HepG2 (cell line): ENCODE measurements around the gene CDH23. TPM values are rescaled to one million over a fixed set of nuclear protein-coding genes. Genes with fewer than 3 reads are reported as not detected.

Experiments
- ATAC-seq: fragments of 200-7000 bp; cut with Tn5 transposase; 3 replicates; pipeline ENCODE4 v1.9.1; 2020; ENCODE audit warnings: mild to moderate bottlenecking, moderate library complexity
- BruUV-seq: library from RNA; stranded (reverse); fragments of 400-500 nt; replicated peaks from 2 replicates; lab custom pipeline; 2021; lab: Mats Ljungman, UMichigan
- CTCF ChIA-PET: fragments of 300-600 bp; formaldehyde crosslinking; extraction: SDS; loops from one replicate; lab custom pipeline; 2021; ENCODE audit warnings: low total read pairs, inconsistent platforms, low intra/inter-chr PET ratio; lab: Yijun Ruan, JAX
- POLR2A ChIA-PET: fragments of 350-600 bp; sonication (Branson Sonifier 250); formaldehyde crosslinking; loops from one replicate; lab custom pipeline; 2020; ENCODE audit warnings: antibody characterized with exemption, inconsistent platforms; lab: Yijun Ruan, JAX
- DNase-seq: peaks from one replicate; pipeline ENCODE4 v3.0.0-alpha.2; 2015; ENCODE audit warnings: low spot score
- FAIRE-seq: peaks from 3 replicates; lab custom pipeline; 2011; peaks lifted over from hg19 to GRCh38; lab: Jason Lieb, UNC
- H2AFZ ChIP-seq: one replicate; pipeline ENCODE4 v1.6.1; 2011; ENCODE audit warnings: low read length, inconsistent platforms
- H3K27ac ChIP-seq: fragments of 300-600 bp; 3 replicates; pipeline ENCODE4 v1.8.0; 2011; ENCODE audit warnings: mixed run types, mild to moderate bottlenecking, mixed read lengths, low read length, inconsistent platforms; ENCODE audit not compliant: insufficient read depth; ENCODE audit errors: extremely low read length
- H3K27me3 ChIP-seq, 2 experiments: fragments of 200-600 bp in 1 of 2; 2 replicates in 1 of 2; 3 replicates in 1 of 2; pipeline versions ENCODE4 v1.6.0 to v1.8.0; 2011; ENCODE audit warnings: low read length in 2 of 2, mild to moderate bottlenecking in 2 of 2, moderate library complexity in 2 of 2, inconsistent platforms in 1 of 2; ENCODE audit not compliant: insufficient read depth in 2 of 2, control insufficient read depth in 1 of 2
- H3K36me3 ChIP-seq, 2 experiments: fragments of 200-600 bp in 1 of 2; replicated peaks in 1 of 2; 2 replicates in 1 of 2; 3 replicates in 1 of 2; pipeline versions ENCODE4 v1.5.1 to v1.8.0; 2011; ENCODE audit warnings: low read length in 2 of 2, inconsistent platforms in 1 of 2; ENCODE audit not compliant: insufficient read depth in 2 of 2, control insufficient read depth in 1 of 2
- H3K4me1 ChIP-seq: 2 replicates; pipeline ENCODE4 v1.5.1; 2012; ENCODE audit warnings: low read length, inconsistent platforms; ENCODE audit not compliant: insufficient read depth
- H3K4me2 ChIP-seq: 2 replicates; pipeline ENCODE4 v1.6.0; 2011; ENCODE audit warnings: low read depth, low read length, inconsistent platforms
- H3K4me3 ChIP-seq, 3 experiments: fragments of 200-600 bp in 1 of 3; sonication (generic), shearing (Covaris generic) in 1 of 3; replicated peaks in 1 of 3; 2 replicates each; pipeline ENCODE4 v1.5.1; 2011 to 2016; ENCODE audit warnings: low read length in 3 of 3, inconsistent platforms in 2 of 3, low read depth in 2 of 3, mild to moderate bottlenecking in 2 of 3, control low read depth in 1 of 3, mixed read lengths in 1 of 3; ENCODE audit not compliant: insufficient read depth in 1 of 3
- H3K79me2 ChIP-seq: one replicate; pipeline ENCODE4 v1.6.1; 2011; ENCODE audit warnings: low read length, inconsistent platforms; ENCODE audit not compliant: insufficient read depth
- H3K9ac ChIP-seq: 2 replicates; pipeline ENCODE4 v1.6.0; 2011; ENCODE audit warnings: mild to moderate bottlenecking, low read depth, low read length, inconsistent platforms; ENCODE audit not compliant: insufficient read depth
- H3K9me3 ChIP-seq: 2 replicates; pipeline ENCODE4 v1.5.1; 2012; ENCODE audit warnings: mild to moderate bottlenecking, low read length
- H4K20me1 ChIP-seq: 2 replicates; pipeline ENCODE4 v1.6.0; 2011; ENCODE audit warnings: inconsistent platforms, mild to moderate bottlenecking, low read length, moderate library complexity; ENCODE audit not compliant: insufficient read depth
- MBD4 ChIP-seq: IDR thresholded peaks from 2 replicates; pipeline ENCODE4 v1.6.1; 2012; ENCODE audit warnings: low read length, inconsistent platforms, borderline replicate concordance
- SCMH1 ChIP-seq: sonication (generic); formaldehyde crosslinking; IDR thresholded peaks from 2 replicates; pipeline ENCODE4 v1.9.0; 2021; ENCODE audit warnings: missing genetic modification reagents, mild to moderate bottlenecking, borderline replicate concordance
- TIGD3 ChIP-seq: sonication (generic); formaldehyde crosslinking; IDR thresholded peaks from 2 replicates; pipeline ENCODE4 v1.5.1; 2020; ENCODE audit warnings: mild to moderate bottlenecking, missing genetic modification reagents, borderline replicate concordance
- YEATS2 ChIP-seq: sonication (generic); formaldehyde crosslinking; IDR thresholded peaks from 2 replicates; pipeline ENCODE4 v1.4.0; 2020; ENCODE audit warnings: missing genetic modification reagents, borderline replicate concordance
- ZHX2 ChIP-seq, 2 experiments: sonication (generic) in 1 of 2; formaldehyde crosslinking in 1 of 2; IDR thresholded peaks; 2 replicates each; pipeline versions ENCODE4 v1.6.1 to v1.9.0; 2014 to 2022; ENCODE audit warnings: antibody characterized with exemption in 1 of 2, borderline replicate concordance in 1 of 2, inconsistent platforms in 1 of 2, low read depth in 1 of 2, missing genetic modification reagents in 1 of 2
- WGBS: methylation state at CpG from one replicate; pipeline ENCODE4 v1.1.6; 2017; ENCODE audit warnings: low lambda C conversion rate; 5-methylcytosine and 5-hydroxymethylcytosine counted together
- in situ Hi-C: cut with HindIII; loops from 2 replicates; pipeline ENCODE4 v1.10.0; 2017; ENCODE audit warnings: low pct_unique_long_range_greater_than_20kb; ENCODE audit not compliant: extremely low pct_ligation_motif_present
- intact Hi-C: fragments of 100-400 bp; cut with micrococcal nuclease; formaldehyde crosslinking; loops from one replicate; pipeline ENCODE4 v1.10.0; 2022; ENCODE audit not compliant: unreplicated experiment
- polyA plus RNA-seq, 8 experiments: library from polyadenylated mRNA; depleted of rRNA in 3 of 8; stranded (reverse) in 7 of 8; unstranded in 1 of 8; fragments of >200 nt; fragmentation: Illumina TruSeq in 4 of 8; extraction: Trizol in 4 of 8; gene quantifications; 2 replicates each; pipeline versions ENCODE4 v1.2.1 to v1.2.3, GENCODE V29; 2011 to 2016; ENCODE audit warnings: low read depth in 4 of 8, missing spikeins in 1 of 8, mixed read lengths in 1 of 8; ENCODE audit not compliant: insufficient read depth in 1 of 8
- total RNA-seq, 5 experiments: library from RNA; depleted of rRNA; stranded (reverse); fragments of >200 nt; fragmentation: Illumina TruSeq; extraction: Trizol; gene quantifications; 2 replicates each; pipeline ENCODE4 v1.2.3, GENCODE V29; 2016; ENCODE audit warnings: low read depth in 1 of 5
- TF ChIP-seq, protein P1 (sequence below): sonication (generic); formaldehyde crosslinking; IDR thresholded peaks from 2 replicates; pipeline ENCODE4 v1.8.1; 2023; ENCODE audit warnings: mild to moderate bottlenecking, inconsistent platforms, moderate library complexity, missing genetic modification reagents, borderline replicate concordance

The CDH23 gene
- total and polyA plus RNA-seq, 2 of the 13 experiments (the other 11 are each of a cell fraction or from before 2014, with no cell fraction given), result 0.13 TPM; not detected in 1

GRCh38 chr10:71512312-71512711 lies 115.6 kb downstream of the CDH23 start:
- 86% methylated on average over 8 of the region's 10 CpGs for WGBS
- Histone ChIP-seq H3K4me3 (no peak overlapping the region), H3K4me2 (no peak overlapping the region), H3K4me1 (peaks cover 10% of the 10 kb centered on the region), H3K79me2 (no peaks in the 10 kb centered on the region), H4K20me1 (no peaks in the 10 kb centered on the region), H3K27me3 (peaks cover 0 to 4% of the 10 kb centered on the region in 2 experiments; a peak in 2 of 5 replicates), H3K36me3 (no peaks in the 10 kb centered on the region), H2AFZ (no peak overlapping the region)
- CTCF ChIA-PET, result no interaction called here
- FAIRE-seq (no peak), ATAC-seq (no peak)
- in situ Hi-C loops, result no loop called here
- no TSS peak for BruUV-seq
- TF ChIP-seq MBD4, result no peak
- no peak for TF ChIP-seq SCMH1 (CRISPR knock-in tag)
- TF ChIP-seq YEATS2 (CRISPR knock-in tag), result no peak
- TF ChIP-seq TIGD3 (CRISPR knock-in tag), result no peak
- TF ChIP-seq, all 625 proteins: peak for 0
- POLR2A ChIA-PET, result no interaction called here
- H3K27ac ChIP-seq, result no peak overlapping the region
- H3K9ac ChIP-seq, result no peak overlapping the region
- intact Hi-C loops, result no loop called here
- no peak for DNase-seq
- no peaks in the 10 kb centered on the region for H3K9me3 ChIP-seq

- in situ Hi-C loops, result no loop called here
- ChIA-PET POLR2A (no interaction called here), CTCF (no interaction called here)
- DNase-seq, result peak; percentile 33
- no peak overlapping the region for H2AFZ ChIP-seq
- H3K4me3 ChIP-seq, result no peak overlapping the region
- FAIRE-seq, result no peak
- no peaks in the 10 kb centered on the region for H3K9me3 ChIP-seq
- no TSS peak for BruUV-seq
- intact Hi-C loops, result no loop called here
- H3K27ac ChIP-seq, result no peak overlapping the region
- WGBS, result no CpG with 5 or more reads among the region's 5 CpGs
- no peaks in the 10 kb centered on the region for H3K79me2 ChIP-seq
- peak; percentile 34 for ATAC-seq
- no peak overlapping the region for H3K9ac ChIP-seq
- H3K4me2 ChIP-seq, result no peak overlapping the region
- H3K27me3 ChIP-seq, result peaks cover 0 to 4% of the 10 kb centered on the region in 2 experiments; a peak in 2 of 5 replicates
- H3K4me1 ChIP-seq, result peaks cover 10% of the 10 kb centered on the region
- no peaks in the 10 kb centered on the region for H4K20me1 ChIP-seq
- no peaks in the 10 kb centered on the region for H3K36me3 ChIP-seq
- TF ChIP-seq ZHX2 (IDR thresholded peaks at IDR 0.05; ENCODE audit: low read depth), result no peak
- TF ChIP-seq ZHX2 (CRISPR knock-in tag; IDR thresholded peaks at IDR 0.05; ENCODE audit: borderline replicate concordance), result no peak
- TF ChIP-seq, protein P1, sequence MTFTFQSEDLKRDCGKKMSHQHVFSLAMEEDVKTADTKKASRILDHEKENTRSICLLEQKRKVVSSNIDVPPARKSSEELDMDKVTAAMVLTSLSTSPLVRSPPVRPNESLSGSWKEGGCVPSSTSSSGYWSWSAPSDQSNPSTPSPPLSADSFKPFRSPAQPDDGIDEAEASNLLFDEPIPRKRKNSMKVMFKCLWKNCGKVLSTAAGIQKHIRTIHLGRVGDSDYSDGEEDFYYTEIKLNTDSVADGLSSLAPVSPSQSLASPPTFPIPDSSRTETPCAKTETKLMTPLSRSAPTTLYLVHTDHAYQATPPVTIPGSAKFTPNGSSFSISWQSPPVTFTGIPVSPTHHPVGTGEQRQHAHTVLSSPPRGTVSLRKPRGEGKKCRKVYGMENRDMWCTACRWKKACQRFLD (CRISPR knock-in tag), result no peak
These were observed 116.2 kb downstream of the CDH23 start for GRCh38 chr10:71512761-71513539.
